Body of pancreas (tissue), 4 donors: ENCODE measurements around the gene TMPRSS9. TPM values are rescaled to one million over a fixed set of nuclear protein-coding genes. Genes with fewer than 3 reads are reported as not detected.

ENCODE experiments used
- ATAC-seq: fragments of 150-250 bp; one replicate; pipeline ENCODE4 v1.9.1; 2016
- DNase-seq, 4 donors: peaks; one replicate each; pipeline ENCODE4 v3.0.0-alpha.2; 2019
- H3K27ac ChIP-seq, 4 donors: fragments of 200-600 bp; sonication (generic); 1 replicate in 3 of 4; 2 replicates in 1 of 4; pipeline versions ENCODE4 v1.5.1 to v1.6.1; 2016 to 2019; ENCODE audit warnings: mild to moderate bottlenecking in 1 of 4, mixed read lengths in 1 of 4, moderate library complexity in 1 of 4
- H3K27me3 ChIP-seq, 2 donors: fragments of 200-600 bp; sonication (generic); one replicate each; pipeline ENCODE4 v1.6.0; 2016; ENCODE audit warnings: mild to moderate bottlenecking in 1 of 2
- H3K36me3 ChIP-seq, 2 donors: fragments of 200-600 bp; sonication (generic); replicated peaks in 1 of 2; 2 replicates each; pipeline ENCODE4 v1.5.1; 2016; ENCODE audit warnings: low read depth in 2 of 2; ENCODE audit not compliant: insufficient read depth in 1 of 2
- H3K4me1 ChIP-seq: fragments of 200-600 bp; sonication (generic); one replicate; pipeline ENCODE4 v1.6.0; 2016
- H3K4me3 ChIP-seq, 2 donors: fragments of 200-600 bp; sonication (generic); 1 replicate in 1 of 2; 2 replicates in 1 of 2; pipeline ENCODE4 v1.5.1; 2016 to 2019
- H3K9me3 ChIP-seq, 3 donors: fragments of 200-600 bp; sonication (generic); 1 replicate in 2 of 3; 2 replicates in 1 of 3; pipeline ENCODE4 v1.5.1; 2016
- CTCF ChIP-seq, 7 experiments: fragments of 450-650 bp in 4 of 7; fragments of 200-600 bp in 3 of 7; sonication (generic) in 3 of 7; IDR thresholded peaks; one replicate each; pipeline ENCODE4 v1.5.1; 2016 to 2019; ENCODE audit warnings: antibody characterized with exemption in 7 of 7
- POLR2A ChIP-seq, 3 donors: fragments of 450-650 bp; IDR thresholded peaks; one replicate each; pipeline ENCODE4 v1.6.1; 2016; ENCODE audit warnings: antibody characterized with exemption in 3 of 3, mild to moderate bottlenecking in 2 of 3
- WGBS, 2 donors: methylation state at CpG; one replicate each; pipeline ENCODE4 v1.1.5; 2017; 5-methylcytosine and 5-hydroxymethylcytosine counted together
- intact Hi-C: fragments of 100-400 bp; cut with DNase I; formaldehyde crosslinking; loops from one replicate; pipeline ENCODE4 v1.15.1; 2023
- total RNA-seq, 2 donors: library from RNA; depleted of rRNA; stranded (reverse); fragments of >200 nt; gene quantifications; one replicate each; pipeline ENCODE4 v1.1.0, GENCODE V29; 2016

Gene TMPRSS9
- total RNA-seq, 2 donors from 2014 or later, result not detected

DNA sequence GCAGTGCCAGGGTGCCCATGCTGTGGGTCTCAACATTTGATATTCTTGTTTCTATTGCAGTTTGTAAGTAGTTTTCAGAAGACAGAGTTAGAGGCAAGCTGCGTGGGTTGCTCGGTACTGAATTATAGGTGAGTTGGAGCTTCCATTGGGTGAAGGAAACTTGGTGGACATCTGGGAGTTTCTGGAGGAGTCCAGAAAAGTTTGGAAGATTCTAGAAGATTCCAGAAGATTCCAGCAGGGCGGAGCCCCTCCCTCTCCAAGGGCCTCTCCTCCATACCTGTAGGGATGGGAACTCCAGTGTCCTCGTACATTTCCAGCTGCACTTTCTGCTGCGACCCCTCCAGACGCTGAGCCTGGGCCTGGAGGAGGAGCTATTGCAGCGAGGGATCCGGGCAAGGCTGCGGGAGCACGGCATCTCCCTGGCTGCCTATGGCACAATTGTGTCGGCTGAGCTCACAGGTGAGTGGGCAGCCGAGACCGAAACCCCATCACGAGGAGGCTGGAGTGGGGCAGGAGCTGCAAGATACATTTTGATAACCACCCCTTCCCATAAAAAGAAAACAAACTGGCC lies 38.8 kb downstream of the TMPRSS9 start:
- TF ChIP-seq POLR2A (IDR thresholded peaks at IDR 0.05) (no peak), CTCF (IDR thresholded peaks at IDR 0.05) (no peak)
- ATAC-seq, result no peak

GRCh38 chr19:2399582-2399981 lies 39.5 kb downstream of the TMPRSS9 start:
- whole genome bisulfite sequencing, 2 donors, result 85 to 91% methylated on average over 3 to 4 of the region's 4 CpGs
- TF ChIP-seq CTCF (IDR thresholded peaks at IDR 0.05) (no peak), POLR2A (IDR thresholded peaks at IDR 0.05) (no peak)
- Histone ChIP-seq H3K27ac (no peak overlapping the region), H3K4me1 (no peaks in the 10 kb centered on the region), H3K27me3 (no peaks in the 10 kb centered on the region), H3K9me3 (no peaks in the 10 kb centered on the region), H3K36me3 (no peaks in the 10 kb centered on the region), H3K4me3 (no peak overlapping the region)
- ATAC-seq, result no peak
- intact Hi-C loops, result no loop called here
- DNase-seq, result no peak

More for the DNA sequence above, 38.8 kb downstream of the TMPRSS9 start:
- intact Hi-C loops, result no loop called here
- Histone ChIP-seq H3K36me3 (no peaks in the 10 kb centered on the region), H3K27me3 (no peaks in the 10 kb centered on the region), H3K4me1 (no peaks in the 10 kb centered on the region), H3K9me3 (no peaks in the 10 kb centered on the region), H3K27ac (no peak overlapping the region), H3K4me3 (no peak overlapping the region)
- no peak for DNase-seq
- WGBS, 2 donors, result 89 to 90% methylated on average over 8 to 14 of the region's 14 CpGs

GRCh38 chr19:2408247-2408646 lies 48.2 kb downstream of the TMPRSS9 start:
- TF ChIP-seq CTCF (IDR thresholded peaks at IDR 0.05) (no peak), POLR2A (IDR thresholded peaks at IDR 0.05) (no peak)
- Histone ChIP-seq H3K27ac (no peak overlapping the region), H3K4me3 (no peak overlapping the region), H3K36me3 (no peaks in the 10 kb centered on the region), H3K4me1 (no peaks in the 10 kb centered on the region), H3K9me3 (peaks cover 0 to 9% (median 0%) of the 10 kb centered on the region in 3 donors), H3K27me3 (no peaks in the 10 kb centered on the region)
- ATAC-seq (no peak), DNase-seq (no peak)
- WGBS, 2 donors, result 84 to 96% methylated on average over 11 to 25 of the region's 25 CpGs
- intact Hi-C loops, result no loop called here

DNA sequence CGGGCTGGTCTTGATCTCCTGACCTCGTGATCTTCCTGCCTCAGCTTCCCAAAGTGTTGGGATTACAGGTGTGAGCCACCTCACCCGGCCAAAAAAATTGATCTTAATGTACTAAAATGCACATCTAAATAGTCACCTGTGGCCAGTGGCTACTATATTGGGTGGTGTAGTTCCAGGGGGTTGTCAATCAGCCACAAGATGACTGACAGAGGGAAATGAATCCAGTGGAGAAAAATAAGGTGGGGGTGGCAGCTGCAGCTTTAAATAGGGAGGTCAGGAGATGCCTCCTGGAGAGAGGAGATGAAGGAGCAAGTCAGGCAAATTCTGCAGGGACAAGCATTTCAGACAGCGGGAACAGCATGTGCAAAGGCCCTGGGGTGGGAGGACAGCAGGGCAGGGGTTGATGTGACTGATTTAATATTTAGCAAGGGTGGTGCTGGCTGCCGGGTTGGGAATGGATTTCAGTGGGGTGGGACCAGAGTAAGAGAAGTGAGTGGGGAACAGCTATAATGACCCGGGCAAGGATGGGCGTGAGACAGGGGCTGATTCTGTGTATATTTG lies 49.4 kb downstream of the TMPRSS9 start:
- 79 to 87% methylated on average over 7 of the region's 7 CpGs for WGBS, 2 donors
- no peak overlapping the region for H3K4me3 ChIP-seq
- intact Hi-C loops, result no loop called here

More for the DNA sequence above, 49.4 kb downstream of the TMPRSS9 start:
- H3K27me3 ChIP-seq, result no peaks in the 10 kb centered on the region
- no peak overlapping the region for H3K27ac ChIP-seq
- H3K4me1 ChIP-seq, result no peaks in the 10 kb centered on the region
- ATAC-seq (no peak), DNase-seq (no peak)
- no peaks in the 10 kb centered on the region for H3K36me3 ChIP-seq
- no peak for TF ChIP-seq CTCF (IDR thresholded peaks at IDR 0.05)
- no peak for TF ChIP-seq POLR2A (IDR thresholded peaks at IDR 0.05)
- peaks cover 0 to 9% (median 0%) of the 10 kb centered on the region in 3 donors for H3K9me3 ChIP-seq
